Effector memory CD8-positive, alpha-beta T cell (primary cell): ENCODE results near the gene C16orf87.
A peak's percentile ranks its signal among the peaks of the same experiment; 100 is the strongest.

Source experiments
- ATAC-seq: fragments of 150-1000 bp; cut with Tn5 transposase; replicated peaks from 2 replicates; pipeline ENCODE4 v1.10.0; 2021; ENCODE audit warnings: mild to moderate bottlenecking, moderate library complexity
- DNase-seq, 3 experiments: peaks; one replicate each; pipeline ENCODE4 v3.0.0; 2021
- H3K27ac Mint-ChIP-seq, 2 donors: one replicate each; pipeline ENCODE4 v1.8.0; 2022; ENCODE audit warnings: mild to moderate bottlenecking in 2 of 2, mixed read lengths in 2 of 2, moderate library complexity in 2 of 2
- H3K27me3 Mint-ChIP-seq, 2 donors: one replicate each; pipeline ENCODE4 v1.8.0; 2022; ENCODE audit warnings: mixed read lengths in 2 of 2
- H3K36me3 Mint-ChIP-seq: one replicate; pipeline ENCODE4 v1.8.0; 2022; ENCODE audit warnings: mild to moderate bottlenecking, moderate library complexity, mixed read lengths; ENCODE audit not compliant: insufficient read depth
- H3K4me1 Mint-ChIP-seq, 2 donors: one replicate each; pipeline ENCODE4 v1.8.0; 2022; ENCODE audit warnings: low read depth in 2 of 2, mixed read lengths in 2 of 2
- H3K4me3 Mint-ChIP-seq, 2 donors: one replicate each; pipeline ENCODE4 v1.8.0; 2022; ENCODE audit warnings: mild to moderate bottlenecking in 2 of 2, mixed read lengths in 2 of 2, moderate library complexity in 2 of 2
- H3K9me3 Mint-ChIP-seq, 2 donors: one replicate each; pipeline ENCODE4 v1.8.0; 2022; ENCODE audit warnings: mixed read lengths in 2 of 2

The C16orf87 gene

GRCh38 chr16:46853713-46854443 lies 22.9 kb upstream of the C16orf87 start:
- Mint-ChIP-seq H3K4me3 (no peak overlapping the region), H3K36me3 (no peaks in the 10 kb centered on the region), H3K27ac (peak overlapping the region in 1 of 2 donors; percentile 44), H3K4me1 (no peaks in the 10 kb centered on the region), H3K9me3 (no peaks in the 10 kb centered on the region), H3K27me3 (peaks cover 0 to 16% of the 10 kb centered on the region in 2 donors)
- DNase-seq: peak; percentile 31 to 40 (median 37)
- peak; percentile 44 for ATAC-seq

- Mint-ChIP-seq H3K9me3 (no peaks in the 10 kb centered on the region), H3K36me3 (no peaks in the 10 kb centered on the region), H3K4me3 (no peak overlapping the region), H3K4me1 (no peaks in the 10 kb centered on the region), H3K27me3 (peaks cover 0 to 20% of the 10 kb centered on the region in 2 donors), H3K27ac (no peak overlapping the region)
- DNase-seq (no peak), ATAC-seq (no peak)
These were observed 21.1 kb upstream of the C16orf87 start for GRCh38 chr16:46852130-46852529.

- DNase-seq (no peak), ATAC-seq (no peak)
- Mint-ChIP-seq H3K27ac (no peak overlapping the region), H3K4me3 (no peak overlapping the region), H3K9me3 (no peaks in the 10 kb centered on the region), H3K36me3 (no peaks in the 10 kb centered on the region), H3K27me3 (peaks cover 0 to 21% of the 10 kb centered on the region in 2 donors), H3K4me1 (no peaks in the 10 kb centered on the region)
These were observed 19.9 kb upstream of the C16orf87 start for GRCh38 chr16:46850619-46851555.

- DNase-seq (no peak), ATAC-seq (no peak)
- no peak overlapping the region for H3K27ac Mint-ChIP-seq
- no peaks in the 10 kb centered on the region for H3K36me3 Mint-ChIP-seq
- no peaks in the 10 kb centered on the region for H3K9me3 Mint-ChIP-seq
- H3K27me3 Mint-ChIP-seq: peaks cover 0 to 14% of the 10 kb centered on the region in 2 donors
- no peak overlapping the region for H3K4me3 Mint-ChIP-seq
- H3K4me1 Mint-ChIP-seq: no peaks in the 10 kb centered on the region
These were observed 18.1 kb upstream of the C16orf87 start for GRCh38 chr16:46848768-46849764.

- Mint-ChIP-seq H3K4me1 (no peaks in the 10 kb centered on the region), H3K27ac (no peak overlapping the region), H3K27me3 (peaks cover 0 to 6% of the 10 kb centered on the region in 2 donors), H3K36me3 (no peaks in the 10 kb centered on the region), H3K4me3 (no peak overlapping the region), H3K9me3 (no peaks in the 10 kb centered on the region)
- DNase-seq: no peak
- no peak for ATAC-seq
These were observed 15.0 kb upstream of the C16orf87 start for GRCh38 chr16:46845952-46846351.

GRCh38 chr16:46844771-46845170 lies 13.8 kb upstream of the C16orf87 start:
- H3K4me3 Mint-ChIP-seq: no peak overlapping the region
- no peaks in the 10 kb centered on the region for H3K36me3 Mint-ChIP-seq
- H3K9me3 Mint-ChIP-seq: no peaks in the 10 kb centered on the region
- no peak overlapping the region for H3K27ac Mint-ChIP-seq
- ATAC-seq: no peak
- peaks cover 0 to 6% of the 10 kb centered on the region in 2 donors for H3K27me3 Mint-ChIP-seq
- no peaks in the 10 kb centered on the region for H3K4me1 Mint-ChIP-seq
- DNase-seq: no peak

GRCh38 chr16:46843898-46844642 lies 13.1 kb upstream of the C16orf87 start:
- no peak overlapping the region for H3K4me3 Mint-ChIP-seq
- H3K9me3 Mint-ChIP-seq: no peaks in the 10 kb centered on the region
- no peak for ATAC-seq

GRCh38 chr16:46842192-46842895 lies 11.4 kb upstream of the C16orf87 start:
- DNase-seq: no peak
- no peaks in the 10 kb centered on the region for H3K36me3 Mint-ChIP-seq
- no peaks in the 10 kb centered on the region for H3K4me1 Mint-ChIP-seq
- no peak for ATAC-seq
- no peak overlapping the region for H3K4me3 Mint-ChIP-seq
- H3K27me3 Mint-ChIP-seq: peaks cover 0 to 3% of the 10 kb centered on the region in 2 donors
- no peak overlapping the region for H3K27ac Mint-ChIP-seq
- no peaks in the 10 kb centered on the region for H3K9me3 Mint-ChIP-seq

More at GRCh38 chr16:46843898-46844642, 13.1 kb upstream of the C16orf87 start:
- no peak for DNase-seq
- Mint-ChIP-seq H3K27me3 (peaks cover 0 to 6% of the 10 kb centered on the region in 2 donors), H3K27ac (no peak overlapping the region), H3K36me3 (no peaks in the 10 kb centered on the region), H3K4me1 (no peaks in the 10 kb centered on the region)

- DNase-seq: no peak
- H3K4me3 Mint-ChIP-seq: no peak overlapping the region
- ATAC-seq: no peak
- H3K9me3 Mint-ChIP-seq: no peaks in the 10 kb centered on the region
- no peak overlapping the region for H3K27ac Mint-ChIP-seq
- no peaks in the 10 kb centered on the region for H3K36me3 Mint-ChIP-seq
- no peaks in the 10 kb centered on the region for H3K27me3 Mint-ChIP-seq
- no peaks in the 10 kb centered on the region for H3K4me1 Mint-ChIP-seq
These were observed 9.0 kb upstream of the C16orf87 start for GRCh38 chr16:46839986-46840443.

GRCh38 chr16:46836534-46837530 lies 5.9 kb upstream of the C16orf87 start:
- ATAC-seq: no peak
- H3K27ac Mint-ChIP-seq: no peak overlapping the region

GRCh38 chr16:46833460-46833800 lies 2.5 kb upstream of the C16orf87 start:
- H3K4me1 Mint-ChIP-seq: peaks cover 13 to 20% of the 10 kb centered on the region in 2 donors
- DNase-seq (no peak), ATAC-seq (no peak)
- no peak overlapping the region for H3K27ac Mint-ChIP-seq
- H3K36me3 Mint-ChIP-seq: peaks cover 12% of the 10 kb centered on the region
- H3K4me3 Mint-ChIP-seq: no peak overlapping the region
- H3K27me3 Mint-ChIP-seq: no peaks in the 10 kb centered on the region
- H3K9me3 Mint-ChIP-seq: no peaks in the 10 kb centered on the region

More at GRCh38 chr16:46836534-46837530, 5.9 kb upstream of the C16orf87 start:
- no peak for DNase-seq
- Mint-ChIP-seq H3K9me3 (no peaks in the 10 kb centered on the region), H3K27me3 (no peaks in the 10 kb centered on the region), H3K4me1 (no peaks in the 10 kb centered on the region), H3K36me3 (peaks cover 3% of the 10 kb centered on the region), H3K4me3 (no peak overlapping the region)
